Measurements from ENCODE around the gene MYPN. TPM values are rescaled to one million over a fixed set of nuclear protein-coding genes. Genes with fewer than 3 reads are reported as not detected.
"Not testable (repeated sequence)": the region's sequence is repeated elsewhere in the genome, so short reads cannot be mapped to it uniquely, and the experiment has no call there.

MYPN gene
- 1 to 10 TPM in 1 of 5 donors, under 1 TPM in 4; 0.03 to 2.4 (median 0.06) TPM for polyA plus RNA-seq (ENCODE audit: insufficient read depth in 1 of 5, insufficient read length in 5 of 5, low replicate concordance in 1 of 5)
- long read RNA-seq, donor 1: 0 reads
- long read RNA-seq, donor 2: 0 reads
- long read RNA-seq, donor 3: 0 reads
- long read RNA-seq, donor 4: 0 reads
- long read RNA-seq, donor 5: 0 reads
- long read RNA-seq, donor 6: 0 reads
- long read RNA-seq, donor 7: 0 reads
- long read RNA-seq, donor 8: 0 reads

GRCh38 chr10:68109331-68109730 lies at the start of gene MYPN:
Gene MYPN (plus strand): TSS chr10:68109488. CDS start chr10:68121439, 11,951 bp downstream.
- DNase-seq: no peak

- DNase-seq: no peak
Observed at GRCh38 chr10:68067029-68067428, 42.3 kb upstream of the MYPN start.

- DNase-seq: no peak
Observed at GRCh38 chr10:68067508-68067907, 41.8 kb upstream of the MYPN start.

- DNase-seq: no peak
Observed at GRCh38 chr10:68073631-68074030, 35.7 kb upstream of the MYPN start.

- DNase-seq: peak; percentile 16 to 23
Observed at GRCh38 chr10:68074031-68074774, 35.1 kb upstream of the MYPN start.

GRCh38 chr10:68074775-68075549 lies 34.3 kb upstream of the MYPN start, which contains the start of gene HERC4:
Gene HERC4 (minus strand): TSS chr10:68075283. CDS start chr10:68073108, 2,175 bp downstream.
- peak; percentile 95 for DNase-seq

- DNase-seq: no peak
Observed at GRCh38 chr10:68075550-68076004, 33.7 kb upstream of the MYPN start.

DNA sequence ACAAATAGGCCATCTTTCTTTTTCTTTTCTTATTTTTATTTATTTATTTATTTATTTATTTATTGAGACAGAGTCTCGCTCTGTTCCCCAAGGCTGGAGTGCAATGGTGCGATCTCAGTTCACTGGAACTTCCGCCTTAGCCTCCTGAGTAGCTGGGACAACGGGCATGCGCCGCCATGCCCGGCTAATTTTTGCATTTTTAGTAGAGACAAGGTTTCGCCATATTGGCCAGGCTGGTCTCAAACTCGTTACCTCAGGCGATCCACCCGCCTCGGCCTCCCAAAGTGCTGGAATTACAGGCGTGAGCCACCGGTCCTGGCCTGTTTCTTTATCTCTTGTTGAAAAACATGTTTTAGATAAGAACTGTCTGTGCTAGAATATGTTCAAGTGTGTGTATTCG lies 33.2 kb upstream of the MYPN start:
- not testable (repeated sequence) for DNase-seq

- DNase-seq: no peak
Observed at GRCh38 chr10:68077026-68077425, 32.3 kb upstream of the MYPN start.

- DNase-seq: no peak
Observed at GRCh38 chr10:68079434-68079833, 29.9 kb upstream of the MYPN start.

GRCh38 chr10:68080853-68081431 lies 28.3 kb upstream of the MYPN start:
- no peak for DNase-seq

DNA sequence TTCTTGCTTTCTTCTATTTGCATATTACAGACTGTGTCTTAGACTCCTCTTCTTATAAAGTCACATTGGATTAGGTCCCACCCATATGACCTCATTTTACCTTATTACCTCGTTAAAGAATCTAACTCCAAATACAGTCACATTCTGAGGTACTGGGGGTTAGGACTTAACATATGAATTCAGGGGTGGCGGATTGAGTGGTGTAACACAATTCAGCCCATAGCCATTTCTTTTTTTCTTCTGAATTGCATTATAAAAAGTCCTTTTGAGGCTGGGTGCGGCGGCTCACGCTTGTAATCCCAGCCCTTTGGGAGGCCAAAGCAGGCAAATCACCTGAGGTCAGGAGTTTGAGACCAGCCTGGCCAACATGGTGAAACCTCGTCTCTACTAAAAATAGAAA lies 27.4 kb upstream of the MYPN start:
- no peak for DNase-seq

DNA sequence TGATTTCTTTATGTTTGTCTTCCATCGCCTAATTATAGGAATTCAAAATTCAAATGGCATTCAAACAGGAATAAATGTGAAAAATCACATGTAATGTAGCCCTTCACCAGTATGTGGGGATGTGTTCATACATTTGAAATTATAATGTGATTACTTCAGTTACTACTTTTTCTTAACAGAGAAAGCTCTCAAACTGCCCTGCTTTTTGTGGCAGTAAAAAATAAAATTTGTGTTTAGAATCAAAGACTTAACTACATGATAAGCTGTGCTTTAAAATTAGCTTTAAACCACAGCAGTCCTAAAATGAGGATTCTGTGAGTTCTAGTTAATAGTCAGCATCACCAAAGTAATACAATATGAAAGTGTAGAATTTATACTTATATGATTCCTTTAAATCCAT lies 26.4 kb upstream of the MYPN start:
- peak in 1 of 2 donors; percentile 29 for DNase-seq

GRCh38 chr10:68083953-68084352 lies 25.3 kb upstream of the MYPN start:
- no peak for DNase-seq

GRCh38 chr10:68084469-68084868 lies 24.8 kb upstream of the MYPN start:
- no peak for DNase-seq

- DNase-seq: no peak
Observed at GRCh38 chr10:68086011-68086410, 23.3 kb upstream of the MYPN start.

DNA sequence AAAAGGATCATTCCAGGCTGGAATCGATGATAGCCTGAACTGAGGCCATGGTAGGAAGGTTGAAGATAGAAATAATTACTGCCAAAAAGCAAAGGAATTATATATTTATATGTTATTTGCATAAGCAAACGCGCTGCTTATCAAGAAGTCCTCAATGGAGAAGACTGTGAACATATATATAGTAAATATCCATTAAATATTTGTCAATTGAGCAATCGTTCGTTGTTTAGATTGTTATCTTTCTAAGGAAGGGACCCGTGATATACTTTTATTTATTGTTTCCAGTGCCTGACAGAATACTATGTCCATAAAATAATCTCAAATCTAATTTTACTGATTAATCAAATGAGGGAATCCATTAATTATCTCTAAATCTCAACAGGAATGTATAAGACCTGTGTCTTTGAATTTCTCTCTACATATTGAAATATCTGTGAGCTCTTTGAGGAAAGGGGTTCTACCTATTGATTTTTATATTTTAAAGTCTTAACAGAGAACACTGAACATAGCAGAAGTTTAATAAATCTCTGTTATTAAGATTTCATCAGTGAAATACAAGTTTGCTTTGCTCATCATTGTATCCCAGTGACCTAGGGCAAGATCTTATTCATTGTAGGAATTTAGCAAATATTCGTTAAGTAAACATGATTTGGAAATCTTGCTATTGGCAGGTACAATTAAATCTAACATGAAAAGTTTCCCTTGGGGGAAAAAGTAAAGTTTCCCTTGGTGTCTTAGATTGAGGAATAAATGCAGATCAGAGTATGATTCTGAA lies 22.2 kb upstream of the MYPN start:
- DNase-seq: no peak

DNA sequence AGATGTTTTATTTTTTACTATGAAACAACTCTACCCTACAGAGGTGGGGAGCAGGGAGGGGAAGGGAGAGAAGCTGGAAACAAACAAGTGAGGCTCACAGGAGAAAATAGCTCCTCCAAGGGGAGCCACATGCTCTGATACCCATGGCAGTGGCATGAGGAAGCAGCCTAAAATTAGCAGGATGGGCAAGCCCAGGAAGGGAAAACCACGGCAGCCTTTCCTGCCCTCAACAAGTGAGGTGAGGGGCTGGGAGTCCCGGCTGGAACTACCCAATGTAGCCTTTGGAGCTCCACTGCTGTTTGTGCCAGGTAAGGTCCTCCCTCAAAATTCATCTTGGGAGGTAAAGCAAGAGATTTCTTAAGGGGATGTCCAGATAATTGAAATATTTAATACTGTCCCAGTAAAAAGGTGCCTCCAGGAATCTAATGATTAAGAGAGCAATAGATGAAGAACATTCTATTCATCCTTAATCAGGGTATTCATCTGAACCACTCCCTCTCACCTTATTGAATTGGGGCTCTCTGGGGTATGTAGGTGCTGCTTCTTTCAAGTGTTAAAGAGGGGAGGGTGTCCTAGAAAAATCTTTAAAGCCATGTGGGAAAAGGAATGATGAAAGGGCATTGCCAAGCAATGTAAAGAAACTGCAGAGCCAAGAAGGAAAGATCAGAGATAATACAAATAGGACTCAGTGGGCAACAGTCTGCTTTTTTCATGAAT lies 21.4 kb upstream of the MYPN start:
- DNase-seq: no peak

DNA sequence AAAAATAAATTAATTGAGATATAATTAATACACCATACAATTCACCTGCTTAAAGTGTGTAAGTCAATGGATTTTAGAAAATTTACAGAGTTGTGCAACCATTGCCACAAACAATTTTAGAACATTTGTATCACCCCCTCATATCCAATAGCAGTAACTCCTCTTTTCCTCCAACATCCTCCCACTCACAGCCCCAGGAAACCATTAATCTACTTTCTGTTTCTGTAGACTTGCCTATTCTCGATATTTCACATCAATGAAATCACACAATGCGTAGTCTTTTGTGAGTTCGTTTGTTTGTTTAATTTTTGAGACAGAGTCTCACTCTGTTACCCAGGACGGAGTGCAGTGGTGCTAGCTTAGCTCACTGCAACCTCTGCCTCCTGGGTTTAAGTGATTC lies 20.5 kb upstream of the MYPN start:
- no peak for DNase-seq

GRCh38 chr10:68090586-68090985 lies 18.7 kb upstream of the MYPN start:
- DNase-seq: no peak

DNA sequence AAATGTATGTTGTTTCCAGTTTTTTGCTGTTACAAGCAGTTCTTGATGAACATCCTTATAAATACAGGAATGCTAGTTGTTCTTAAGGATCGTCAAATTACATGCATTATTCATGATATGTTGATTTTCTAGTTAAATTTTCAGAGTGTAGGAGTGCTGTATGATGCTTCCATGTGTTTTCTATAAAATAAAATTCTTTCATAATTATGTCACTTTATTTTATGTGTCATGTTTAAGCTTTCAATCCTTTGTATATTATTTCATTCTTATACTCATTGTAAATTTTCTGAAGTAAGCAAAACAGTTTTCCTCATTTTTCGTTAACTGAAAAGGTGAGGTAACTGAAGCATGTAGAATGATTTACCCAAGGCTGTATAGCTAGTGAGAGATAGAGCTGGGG lies 16.8 kb upstream of the MYPN start:
- no peak for DNase-seq
